K562 (cell line): ENCODE measurements around the gene LMBR1L. TPM values are rescaled to one million over a fixed set of nuclear protein-coding genes. Genes with fewer than 3 reads are reported as not detected.

Source experiments
- KDM2B ChIP-seq: fragments of 250-450 bp; sonication (Bioruptor Pico); IDR thresholded peaks from 2 replicates; pipeline ENCODE4 v1.8.0; 2021; ENCODE audit warnings: mild to moderate bottlenecking, moderate library complexity
- MAFF ChIP-seq: IDR thresholded peaks from 2 replicates; pipeline ENCODE4 v1.6.1; 2012; ENCODE audit warnings: low read length, improper control_type of control experiment
- NFIX ChIP-seq: fragments of 250-450 bp; sonication (Bioruptor Pico); IDR thresholded peaks from 2 replicates; pipeline ENCODE4 v1.4.0; 2020; ENCODE audit warnings: low read depth, mild to moderate bottlenecking, moderate library complexity
- NFYB ChIP-seq: IDR thresholded peaks from 2 replicates; pipeline ENCODE4 v1.6.1; 2011; ENCODE audit warnings: mild to moderate bottlenecking, moderate library complexity; ENCODE audit not compliant: insufficient read length; ENCODE audit errors: extremely low read depth
- PHF20 ChIP-seq: fragments of 450-650 bp; IDR thresholded peaks from 2 replicates; pipeline ENCODE4 v1.6.1; 2018; ENCODE audit not compliant: partially characterized antibody
- TBP ChIP-seq: optimal IDR thresholded peaks from 2 replicates; pipeline ENCODE3; 2011; ENCODE audit warnings: low read depth, low read length, improper control_type of control experiment
- ZBTB7A ChIP-seq: IDR thresholded peaks from 2 replicates; pipeline ENCODE4 v1.6.1; 2011; ENCODE audit warnings: low read depth, mild to moderate bottlenecking, low read length, moderate library complexity, borderline replicate concordance; ENCODE audit not compliant: control insufficient read depth
- ZFPM2 ChIP-seq: fragments of 250-450 bp; sonication (Bioruptor Pico); IDR thresholded peaks from 2 replicates; pipeline ENCODE4 v1.5.1; 2022; ENCODE audit warnings: mild to moderate bottlenecking
- polyA plus RNA-seq, 8 experiments: library from polyadenylated mRNA; depleted of rRNA in 4 of 8; stranded (reverse) in 5 of 8; unstranded in 3 of 8; fragments of >200 nt; fragmentation: Nextera tagmentation in 2 of 8; fragmentation: Illumina TruSeq in 1 of 8; extraction: Ambion mirVana in 2 of 8; extraction: Trizol in 1 of 8; gene quantifications; 2 replicates each; pipeline versions ENCODE4 v1.2.1 to v1.2.3, GENCODE V29; 2011 to 2014; ENCODE audit warnings: inconsistent platforms in 1 of 8, missing spikeins in 1 of 8
- total RNA-seq, 7 experiments: library from RNA; depleted of rRNA in 6 of 7; stranded (reverse); fragments of >200 nt in 6 of 7; fragmentation: Illumina TruSeq in 2 of 7; extraction: Trizol in 2 of 7; gene quantifications; 2 replicates each; pipeline versions ENCODE4 v1.2.1 to v1.2.3, GENCODE V29; 2011 to 2021; ENCODE audit warnings: low replicate concordance in 1 of 7
- TF ChIP-seq, protein P1 (sequence below): fragments of 250-450 bp; sonication (Bioruptor Pico); IDR thresholded peaks from 2 replicates; pipeline ENCODE4 v1.4.0; 2020; ENCODE audit warnings: mild to moderate bottlenecking, moderate library complexity, borderline replicate concordance
- TF ChIP-seq, protein P2 (sequence below): sonication (generic); formaldehyde crosslinking; IDR thresholded peaks from 2 replicates; pipeline ENCODE4 v1.8.0; 2023; ENCODE audit warnings: mild to moderate bottlenecking, missing genetic modification reagents
- TF ChIP-seq, protein P3 (sequence below): fragments of 450-650 bp; IDR thresholded peaks from one replicate; pipeline ENCODE4 v1.6.1; 2018; ENCODE audit warnings: mild to moderate bottlenecking, moderate library complexity; ENCODE audit not compliant: partially characterized antibody
- TF ChIP-seq, protein P4 (sequence below), 3 experiments: fragments of 200-800 bp in 1 of 3; fragments of 250-450 bp in 1 of 3; fragments of 450-650 bp in 1 of 3; sonication (Bioruptor Pico) in 1 of 3; sonication (Bioruptor generic) in 1 of 3; formaldehyde crosslinking in 1 of 3; IDR thresholded peaks; 2 replicates each; pipeline versions ENCODE4 v1.6.1 to v1.8.0; 2016 to 2022; ENCODE audit warnings: mild to moderate bottlenecking in 2 of 3, missing genetic modification characterization in 2 of 3, missing compliant biosample characterization in 1 of 3, moderate library complexity in 1 of 3

LMBR1L gene
- total and polyA plus RNA-seq, 9 of the 15 experiments (the other 6 are each of a cell fraction or from before 2014, with no cell fraction given) = 2.5 to 57.0 (median 31.1) TPM

DNA sequence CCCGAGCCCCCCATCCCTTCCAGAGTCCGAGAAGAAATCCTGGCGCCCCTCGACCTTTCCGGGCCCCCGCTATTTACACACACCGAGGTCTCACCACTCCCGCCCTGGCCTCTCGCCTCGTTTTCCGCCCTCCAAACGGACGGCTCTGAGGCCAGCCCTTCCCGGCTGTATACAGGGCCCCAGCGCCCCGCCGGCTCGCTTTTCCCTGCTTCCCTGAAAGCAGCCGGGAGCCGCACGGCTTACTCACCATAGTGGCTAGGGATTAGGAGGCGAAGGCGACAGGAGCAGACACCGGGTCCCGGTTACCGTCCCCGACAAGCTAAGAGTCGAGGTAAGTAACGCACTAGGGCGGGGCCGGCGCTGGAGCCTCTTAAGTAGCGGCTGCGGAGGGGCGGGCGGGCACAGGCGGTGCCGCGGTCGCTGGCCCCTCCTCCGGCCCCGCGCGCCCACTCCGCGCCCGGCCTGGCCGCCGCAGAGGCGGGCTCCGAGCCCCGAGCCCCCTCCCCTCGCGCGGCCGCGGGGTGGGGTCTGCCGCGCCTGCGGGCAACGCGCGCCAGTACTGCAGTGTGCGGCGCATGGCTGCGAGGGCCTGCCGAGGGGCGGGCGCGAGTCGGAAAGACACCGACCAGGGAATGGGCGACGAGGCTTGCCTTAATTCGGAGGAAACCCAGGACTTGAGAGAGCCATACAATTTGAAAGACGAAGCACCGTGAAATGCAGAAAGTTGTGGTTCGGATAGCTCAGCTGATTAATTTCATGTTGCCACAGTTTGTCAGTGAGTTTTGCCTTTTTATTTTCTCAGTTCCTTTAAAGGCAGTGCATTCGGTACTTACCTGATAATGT lies 20.6 kb upstream of the LMBR1L start, which contains the start of gene TUBA1B (continued):
- TF ChIP-seq ZFPM2 (CRISPR knock-in tag) (no peak), ZBTB7A (peak; percentile 99), PHF20 (no peak), NFIX (CRISPR knock-in tag) (no peak), KDM2B (CRISPR knock-in tag) (peak; percentile 69; the same call in 1 of the 2 replicates), MAFF (no peak), NFYB (no peak), TBP (no peak)
- TF ChIP-seq, protein P1, sequence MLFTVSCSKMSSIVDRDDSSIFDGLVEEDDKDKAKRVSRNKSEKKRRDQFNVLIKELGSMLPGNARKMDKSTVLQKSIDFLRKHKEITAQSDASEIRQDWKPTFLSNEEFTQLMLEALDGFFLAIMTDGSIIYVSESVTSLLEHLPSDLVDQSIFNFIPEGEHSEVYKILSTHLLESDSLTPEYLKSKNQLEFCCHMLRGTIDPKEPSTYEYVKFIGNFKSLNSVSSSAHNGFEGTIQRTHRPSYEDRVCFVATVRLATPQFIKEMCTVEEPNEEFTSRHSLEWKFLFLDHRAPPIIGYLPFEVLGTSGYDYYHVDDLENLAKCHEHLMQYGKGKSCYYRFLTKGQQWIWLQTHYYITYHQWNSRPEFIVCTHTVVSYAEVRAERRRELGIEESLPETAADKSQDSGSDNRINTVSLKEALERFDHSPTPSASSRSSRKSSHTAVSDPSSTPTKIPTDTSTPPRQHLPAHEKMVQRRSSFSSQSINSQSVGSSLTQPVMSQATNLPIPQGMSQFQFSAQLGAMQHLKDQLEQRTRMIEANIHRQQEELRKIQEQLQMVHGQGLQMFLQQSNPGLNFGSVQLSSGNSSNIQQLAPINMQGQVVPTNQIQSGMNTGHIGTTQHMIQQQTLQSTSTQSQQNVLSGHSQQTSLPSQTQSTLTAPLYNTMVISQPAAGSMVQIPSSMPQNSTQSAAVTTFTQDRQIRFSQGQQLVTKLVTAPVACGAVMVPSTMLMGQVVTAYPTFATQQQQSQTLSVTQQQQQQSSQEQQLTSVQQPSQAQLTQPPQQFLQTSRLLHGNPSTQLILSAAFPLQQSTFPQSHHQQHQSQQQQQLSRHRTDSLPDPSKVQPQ = no peak
- TF ChIP-seq, protein P2, sequence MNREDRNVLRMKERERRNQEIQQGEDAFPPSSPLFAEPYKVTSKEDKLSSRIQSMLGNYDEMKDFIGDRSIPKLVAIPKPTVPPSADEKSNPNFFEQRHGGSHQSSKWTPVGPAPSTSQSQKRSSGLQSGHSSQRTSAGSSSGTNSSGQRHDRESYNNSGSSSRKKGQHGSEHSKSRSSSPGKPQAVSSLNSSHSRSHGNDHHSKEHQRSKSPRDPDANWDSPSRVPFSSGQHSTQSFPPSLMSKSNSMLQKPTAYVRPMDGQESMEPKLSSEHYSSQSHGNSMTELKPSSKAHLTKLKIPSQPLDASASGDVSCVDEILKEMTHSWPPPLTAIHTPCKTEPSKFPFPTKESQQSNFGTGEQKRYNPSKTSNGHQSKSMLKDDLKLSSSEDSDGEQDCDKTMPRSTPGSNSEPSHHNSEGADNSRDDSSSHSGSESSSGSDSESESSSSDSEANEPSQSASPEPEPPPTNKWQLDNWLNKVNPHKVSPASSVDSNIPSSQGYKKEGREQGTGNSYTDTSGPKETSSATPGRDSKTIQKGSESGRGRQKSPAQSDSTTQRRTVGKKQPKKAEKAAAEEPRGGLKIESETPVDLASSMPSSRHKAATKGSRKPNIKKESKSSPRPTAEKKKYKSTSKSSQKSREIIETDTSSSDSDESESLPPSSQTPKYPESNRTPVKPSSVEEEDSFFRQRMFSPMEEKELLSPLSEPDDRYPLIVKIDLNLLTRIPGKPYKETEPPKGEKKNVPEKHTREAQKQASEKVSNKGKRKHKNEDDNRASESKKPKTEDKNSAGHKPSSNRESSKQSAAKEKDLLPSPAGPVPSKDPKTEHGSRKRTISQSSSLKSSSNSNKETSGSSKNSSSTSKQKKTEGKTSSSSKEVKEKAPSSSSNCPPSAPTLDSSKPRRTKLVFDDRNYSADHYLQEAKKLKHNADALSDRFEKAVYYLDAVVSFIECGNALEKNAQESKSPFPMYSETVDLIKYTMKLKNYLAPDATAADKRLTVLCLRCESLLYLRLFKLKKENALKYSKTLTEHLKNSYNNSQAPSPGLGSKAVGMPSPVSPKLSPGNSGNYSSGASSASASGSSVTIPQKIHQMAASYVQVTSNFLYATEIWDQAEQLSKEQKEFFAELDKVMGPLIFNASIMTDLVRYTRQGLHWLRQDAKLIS (CRISPR knock-in tag) = peak; percentile 58; the same call in 1 of the 2 replicates
- TF ChIP-seq, protein P3, sequence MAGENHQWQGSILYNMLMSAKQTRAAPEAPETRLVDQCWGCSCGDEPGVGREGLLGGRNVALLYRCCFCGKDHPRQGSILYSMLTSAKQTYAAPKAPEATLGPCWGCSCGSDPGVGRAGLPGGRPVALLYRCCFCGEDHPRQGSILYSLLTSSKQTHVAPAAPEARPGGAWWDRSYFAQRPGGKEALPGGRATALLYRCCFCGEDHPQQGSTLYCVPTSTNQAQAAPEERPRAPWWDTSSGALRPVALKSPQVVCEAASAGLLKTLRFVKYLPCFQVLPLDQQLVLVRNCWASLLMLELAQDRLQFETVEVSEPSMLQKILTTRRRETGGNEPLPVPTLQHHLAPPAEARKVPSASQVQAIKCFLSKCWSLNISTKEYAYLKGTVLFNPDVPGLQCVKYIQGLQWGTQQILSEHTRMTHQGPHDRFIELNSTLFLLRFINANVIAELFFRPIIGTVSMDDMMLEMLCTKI = no peak
- TF ChIP-seq, protein P4, sequence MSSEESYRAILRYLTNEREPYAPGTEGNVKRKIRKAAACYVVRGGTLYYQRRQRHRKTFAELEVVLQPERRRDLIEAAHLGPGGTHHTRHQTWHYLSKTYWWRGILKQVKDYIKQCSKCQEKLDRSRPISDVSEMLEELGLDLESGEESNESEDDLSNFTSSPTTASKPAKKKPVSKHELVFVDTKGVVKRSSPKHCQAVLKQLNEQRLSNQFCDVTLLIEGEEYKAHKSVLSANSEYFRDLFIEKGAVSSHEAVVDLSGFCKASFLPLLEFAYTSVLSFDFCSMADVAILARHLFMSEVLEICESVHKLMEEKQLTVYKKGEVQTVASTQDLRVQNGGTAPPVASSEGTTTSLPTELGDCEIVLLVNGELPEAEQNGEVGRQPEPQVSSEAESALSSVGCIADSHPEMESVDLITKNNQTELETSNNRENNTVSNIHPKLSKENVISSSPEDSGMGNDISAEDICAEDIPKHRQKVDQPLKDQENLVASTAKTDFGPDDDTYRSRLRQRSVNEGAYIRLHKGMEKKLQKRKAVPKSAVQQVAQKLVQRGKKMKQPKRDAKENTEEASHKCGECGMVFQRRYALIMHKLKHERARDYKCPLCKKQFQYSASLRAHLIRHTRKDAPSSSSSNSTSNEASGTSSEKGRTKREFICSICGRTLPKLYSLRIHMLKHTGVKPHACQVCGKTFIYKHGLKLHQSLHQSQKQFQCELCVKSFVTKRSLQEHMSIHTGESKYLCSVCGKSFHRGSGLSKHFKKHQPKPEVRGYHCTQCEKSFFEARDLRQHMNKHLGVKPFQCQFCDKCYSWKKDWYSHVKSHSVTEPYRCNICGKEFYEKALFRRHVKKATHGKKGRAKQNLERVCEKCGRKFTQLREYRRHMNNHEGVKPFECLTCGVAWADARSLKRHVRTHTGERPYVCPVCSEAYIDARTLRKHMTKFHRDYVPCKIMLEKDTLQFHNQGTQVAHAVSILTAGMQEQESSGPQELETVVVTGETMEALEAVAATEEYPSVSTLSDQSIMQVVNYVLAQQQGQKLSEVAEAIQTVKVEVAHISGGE (CRISPR knock-in tag; IDR thresholded peaks at IDR 0.05) = no peak
